Loucy (cell line): Measurements from ENCODE around the gene RALA.
"Not testable (repeated sequence)": the region's sequence is repeated elsewhere in the genome, so short reads cannot be mapped to it uniquely, and the experiment has no call there.

ENCODE experiments used
- H2AFZ ChIP-seq: fragments of 200-600 bp; sonication (generic); 2 replicates; pipeline ENCODE4 v1.6.0; 2016; ENCODE audit warnings: antibody characterized with exemption, mild to moderate bottlenecking, low read length, moderate library complexity
- H3F3A ChIP-seq: fragments of 200-600 bp; 2 replicates; pipeline ENCODE4 v1.6.0; 2016; ENCODE audit warnings: antibody characterized with exemption, low read depth, mild to moderate bottlenecking
- H3K27me3 ChIP-seq: fragments of 200-600 bp; sonication (generic); 2 replicates; pipeline ENCODE4 v1.6.1; 2014; ENCODE audit warnings: low read length, mild to moderate bottlenecking; ENCODE audit not compliant: insufficient read depth, poor library complexity, severe bottlenecking
- H3K36me3 ChIP-seq: fragments of 200-600 bp; sonication (generic); 2 replicates; pipeline ENCODE4 v1.6.1; 2016; ENCODE audit warnings: low read length; ENCODE audit not compliant: insufficient read depth
- H3K4me1 ChIP-seq: fragments of 200-600 bp; sonication (generic); 2 replicates; pipeline ENCODE4 v1.5.1; 2014; ENCODE audit warnings: low read length, mild to moderate bottlenecking; ENCODE audit not compliant: insufficient read depth, poor library complexity, severe bottlenecking
- H3K4me2 ChIP-seq: fragments of 200-600 bp; sonication (generic); 2 replicates; pipeline ENCODE4 v1.6.0; 2014; ENCODE audit warnings: antibody characterized with exemption, low read length, low read depth, mild to moderate bottlenecking; ENCODE audit not compliant: poor library complexity, severe bottlenecking
- H3K4me3 ChIP-seq: fragments of 200-600 bp; sonication (generic); 2 replicates; pipeline ENCODE4 v1.5.1; 2014; ENCODE audit warnings: low read length, mild to moderate bottlenecking, mixed read lengths; ENCODE audit not compliant: poor library complexity, severe bottlenecking
- H3K79me2 ChIP-seq: fragments of 200-600 bp; sonication (generic); 2 replicates; pipeline ENCODE4 v1.6.1; 2014; ENCODE audit warnings: low read length; ENCODE audit not compliant: insufficient read depth
- H3K9ac ChIP-seq: fragments of 200-600 bp; sonication (generic); 2 replicates; pipeline ENCODE4 v1.6.0; 2014; ENCODE audit warnings: mild to moderate bottlenecking, low read depth, low read length, moderate library complexity; ENCODE audit not compliant: poor library complexity, severe bottlenecking
- H3K9me2 ChIP-seq: fragments of 200-600 bp; sonication (generic); replicated peaks from 2 replicates; pipeline ENCODE4 v1.6.1; 2016; ENCODE audit warnings: low read depth, low read length, mixed read lengths
- H3K9me3 ChIP-seq: fragments of 200-600 bp; sonication (generic); 2 replicates; pipeline ENCODE4 v1.6.1; 2014; ENCODE audit warnings: mild to moderate bottlenecking, antibody characterized with exemption, low read length, low read depth; ENCODE audit not compliant: insufficient read depth
- H4K20me1 ChIP-seq: fragments of 200-600 bp; sonication (generic); 2 replicates; pipeline ENCODE4 v1.6.0; 2014; ENCODE audit warnings: antibody characterized with exemption, low read length, mild to moderate bottlenecking; ENCODE audit not compliant: insufficient read depth, poor library complexity, severe bottlenecking
- EZH2phosphoT487 ChIP-seq: fragments of 200-600 bp; IDR thresholded peaks from 2 replicates; pipeline ENCODE4 v1.6.1; 2018; ENCODE audit warnings: antibody characterized with exemption, mild to moderate bottlenecking, moderate library complexity, borderline replicate concordance
- TF ChIP-seq, protein P1 (sequence below): fragments of 200-600 bp; sonication (generic); conservative IDR thresholded peaks from 2 replicates; pipeline ENCODE4 v1.5.1; 2014; ENCODE audit warnings: mild to moderate bottlenecking, antibody characterized with exemption, low read length

The RALA gene

DNA sequence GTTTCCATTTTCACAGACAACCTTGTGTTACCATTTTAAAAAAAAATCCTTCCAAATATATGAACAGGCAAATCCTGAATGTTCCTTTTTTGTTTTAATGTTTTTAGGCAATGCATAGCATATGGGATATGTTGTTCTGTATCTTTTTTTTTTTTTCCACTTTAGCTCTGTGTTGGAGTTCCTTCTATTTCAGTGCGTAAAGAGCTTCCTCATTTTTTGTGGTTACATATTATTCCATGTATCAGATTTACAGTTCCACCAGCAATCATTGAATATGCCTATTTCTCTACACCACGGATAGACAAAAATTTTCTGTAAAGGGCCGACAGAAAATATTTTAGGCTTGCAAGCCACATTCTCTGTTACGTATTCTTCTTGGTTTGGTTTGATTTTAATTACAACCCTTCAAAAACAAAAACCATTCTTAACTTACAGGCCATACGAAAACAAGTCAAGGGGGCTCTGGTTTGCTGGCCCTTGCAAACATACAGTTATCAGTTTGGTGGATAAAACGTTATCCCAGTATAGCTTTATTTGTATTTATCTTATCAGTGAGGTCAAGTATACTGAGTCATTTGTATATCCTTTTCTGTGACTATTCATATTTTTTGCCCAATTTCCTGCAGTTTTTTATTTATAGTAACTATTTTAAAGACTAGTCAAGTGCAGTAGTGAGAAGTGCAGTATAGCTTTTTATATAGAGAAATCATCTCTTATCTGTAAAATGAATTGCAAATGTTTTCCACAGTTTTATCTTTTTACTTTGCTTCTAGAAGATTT is 55.7 kb downstream of the RALA start:
- peaks cover 38% of the 10 kb centered on the region for H3K79me2 ChIP-seq
- H3K4me1 ChIP-seq: peaks cover 13% of the 10 kb centered on the region
- no peak overlapping the region for H3K4me2 ChIP-seq
- no peaks in the 10 kb centered on the region for H4K20me1 ChIP-seq
- no peaks in the 10 kb centered on the region; the same call in 1 of the 2 replicates for H3K36me3 ChIP-seq
- H3F3A ChIP-seq: no peaks in the 10 kb centered on the region
- no peaks in the 10 kb centered on the region for H3K9me2 ChIP-seq
- no peaks in the 10 kb centered on the region for H3K9me3 ChIP-seq
- no peak for TF ChIP-seq EZH2phosphoT487
- TF ChIP-seq, protein P1, sequence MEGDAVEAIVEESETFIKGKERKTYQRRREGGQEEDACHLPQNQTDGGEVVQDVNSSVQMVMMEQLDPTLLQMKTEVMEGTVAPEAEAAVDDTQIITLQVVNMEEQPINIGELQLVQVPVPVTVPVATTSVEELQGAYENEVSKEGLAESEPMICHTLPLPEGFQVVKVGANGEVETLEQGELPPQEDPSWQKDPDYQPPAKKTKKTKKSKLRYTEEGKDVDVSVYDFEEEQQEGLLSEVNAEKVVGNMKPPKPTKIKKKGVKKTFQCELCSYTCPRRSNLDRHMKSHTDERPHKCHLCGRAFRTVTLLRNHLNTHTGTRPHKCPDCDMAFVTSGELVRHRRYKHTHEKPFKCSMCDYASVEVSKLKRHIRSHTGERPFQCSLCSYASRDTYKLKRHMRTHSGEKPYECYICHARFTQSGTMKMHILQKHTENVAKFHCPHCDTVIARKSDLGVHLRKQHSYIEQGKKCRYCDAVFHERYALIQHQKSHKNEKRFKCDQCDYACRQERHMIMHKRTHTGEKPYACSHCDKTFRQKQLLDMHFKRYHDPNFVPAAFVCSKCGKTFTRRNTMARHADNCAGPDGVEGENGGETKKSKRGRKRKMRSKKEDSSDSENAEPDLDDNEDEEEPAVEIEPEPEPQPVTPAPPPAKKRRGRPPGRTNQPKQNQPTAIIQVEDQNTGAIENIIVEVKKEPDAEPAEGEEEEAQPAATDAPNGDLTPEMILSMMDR: no peak
- H3K4me3 ChIP-seq: no peak overlapping the region
- no peaks in the 10 kb centered on the region for H3K27me3 ChIP-seq
- no peak overlapping the region for H2AFZ ChIP-seq
- no peak overlapping the region for H3K9ac ChIP-seq

DNA sequence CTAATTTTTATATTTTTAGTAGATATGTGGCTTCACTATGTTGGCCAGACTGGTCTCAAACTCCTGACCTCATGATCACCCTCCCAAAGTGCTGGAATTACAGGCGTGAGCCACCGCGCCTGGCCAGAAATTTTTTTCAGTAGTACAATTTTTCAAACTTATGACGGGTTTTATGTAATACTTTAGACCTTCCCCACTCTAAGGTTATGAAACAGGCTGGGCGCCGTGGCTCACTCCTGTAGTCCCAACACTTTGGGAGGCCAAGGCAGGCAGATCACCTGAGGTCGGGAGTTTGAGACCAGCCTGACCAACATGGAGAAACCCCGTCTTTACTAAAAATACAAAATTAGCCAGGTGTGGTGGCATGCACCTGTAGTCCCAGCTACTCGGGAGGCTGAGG is 56.5 kb downstream of the RALA start:
- peaks cover 44% of the 10 kb centered on the region for H3K79me2 ChIP-seq

DNA sequence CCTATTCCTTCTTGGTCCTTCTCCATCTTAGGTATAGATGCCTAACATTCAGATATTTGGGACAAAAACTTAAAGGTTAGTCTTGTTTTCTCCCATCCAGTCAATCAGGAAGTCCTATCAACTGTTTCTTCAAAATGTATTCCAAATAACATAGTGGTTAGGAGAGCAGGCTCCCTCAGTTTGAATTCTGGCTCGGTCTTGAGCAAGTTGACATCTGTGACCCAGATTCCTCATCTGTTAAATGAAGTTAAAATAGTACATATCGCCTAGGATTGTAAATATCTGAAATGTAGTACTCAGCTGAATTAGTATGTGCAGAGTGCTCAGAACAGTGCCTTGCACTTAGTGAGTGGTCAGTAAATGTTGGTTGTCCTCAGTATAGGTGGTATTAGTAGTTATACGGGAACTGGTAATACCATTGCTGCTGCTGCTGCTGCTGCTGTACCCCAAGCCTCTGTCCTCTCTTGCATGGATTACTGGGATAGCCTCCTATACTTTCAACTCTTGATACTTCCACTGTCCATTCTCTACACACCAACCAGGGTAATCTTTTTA is 58.6 kb downstream of the RALA start:
- no peaks in the 10 kb centered on the region for H4K20me1 ChIP-seq
- H3K4me1 ChIP-seq: peaks cover 17% of the 10 kb centered on the region
- H3K9me2 ChIP-seq: no peaks in the 10 kb centered on the region
- no peak overlapping the region for H3K9ac ChIP-seq
- no peak overlapping the region for H2AFZ ChIP-seq
- H3K36me3 ChIP-seq: no peaks in the 10 kb centered on the region
- no peaks in the 10 kb centered on the region for H3F3A ChIP-seq
- no peaks in the 10 kb centered on the region for H3K27me3 ChIP-seq
- peaks cover 43% of the 10 kb centered on the region for H3K79me2 ChIP-seq
- no peak overlapping the region for H3K4me2 ChIP-seq
- TF ChIP-seq EZH2phosphoT487: no peak
- TF ChIP-seq, protein P1: no peak
- no peaks in the 10 kb centered on the region for H3K9me3 ChIP-seq
- H3K4me3 ChIP-seq: no peak overlapping the region

More for the DNA sequence above, 56.5 kb downstream of the RALA start:
- not testable (repeated sequence) for H3K36me3 ChIP-seq, H3K4me2 ChIP-seq, H3K27me3 ChIP-seq, H3K9ac ChIP-seq, H3K9me3 ChIP-seq, H3F3A ChIP-seq, H3K4me3 ChIP-seq, H3K9me2 ChIP-seq, H4K20me1 ChIP-seq, H2AFZ ChIP-seq
- H3K4me1 ChIP-seq: peaks cover 17% of the 10 kb centered on the region
